GM18951 (cell line): Measurements from ENCODE around the gene PLOD3.
"Not testable (repeated sequence)": the region's sequence is repeated elsewhere in the genome, so short reads cannot be mapped to it uniquely, and the experiment has no call there.

ENCODE experiments used
- POLR2A ChIP-seq: IDR thresholded peaks from 4 replicates; pipeline ENCODE4 v1.6.1; 2011; ENCODE audit warnings: mild to moderate bottlenecking; ENCODE audit not compliant: insufficient read length, insufficient read depth; ENCODE audit errors: extremely low read depth
- in situ Hi-C: fragments of 300-500 bp; cut with MboI; formaldehyde crosslinking; loops from one replicate; pipeline ENCODE4 v1.12.0; 2022; ENCODE audit warnings: low sequenced_read_pairs, mixed read lengths, inconsistent platforms; ENCODE audit not compliant: unreplicated experiment

PLOD3 gene

DNA sequence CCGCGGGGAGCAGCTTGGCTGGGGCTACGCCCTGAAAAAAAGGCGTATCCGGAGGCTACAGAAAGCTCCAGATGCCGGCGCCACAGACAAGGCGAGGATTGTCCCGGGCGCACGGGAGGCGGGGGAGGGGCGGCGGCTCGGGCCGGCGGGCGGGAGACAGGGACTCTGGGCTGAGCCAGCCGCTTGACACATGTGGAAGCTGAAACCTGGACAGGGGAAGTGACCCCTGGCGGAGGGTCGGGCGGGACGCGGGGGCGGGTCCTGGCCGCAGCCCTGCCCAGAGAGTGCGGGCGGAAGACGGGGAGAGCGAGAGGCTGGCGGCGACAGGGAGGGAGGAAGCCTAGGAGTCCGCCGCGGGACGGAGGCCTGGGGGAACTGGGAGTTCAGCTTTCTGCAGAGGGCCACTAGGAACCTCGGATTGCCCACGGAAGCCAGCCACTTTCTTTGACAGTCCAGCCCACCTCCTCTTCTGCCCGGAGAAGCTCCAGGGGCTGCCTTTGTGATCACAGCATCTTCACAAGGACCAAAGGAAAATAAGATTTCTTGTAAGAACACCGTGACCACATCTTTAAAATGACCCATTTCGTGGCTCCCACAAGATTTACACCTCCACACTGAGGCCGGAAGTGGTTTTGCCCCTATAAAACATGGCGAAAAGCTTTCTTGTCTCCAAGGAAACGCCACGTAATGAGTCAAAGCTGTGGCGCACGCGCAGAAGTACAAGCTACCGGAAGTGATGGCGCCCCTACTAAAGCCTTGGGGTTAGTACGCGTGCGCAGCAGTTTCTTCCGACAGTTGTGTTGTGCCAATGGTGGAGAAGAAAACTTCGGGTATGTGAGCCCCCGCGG, at the start of gene PLOD3, which contains the start of gene ZNHIT1:
PLOD3 (minus strand) TSS at position 194 of the 848 bp plus-strand sequence. CDS start 307 bp downstream, outside the sequence.
ZNHIT1 (plus strand) TSS at position 778 of the 848 bp plus-strand sequence; CDS start at position 809, 31 bp downstream.
- in situ Hi-C loops = no loop called here
- TF ChIP-seq POLR2A = peak; percentile 55

GRCh38 chr7:101265622-101266516, 48.5 kb upstream of the PLOD3 start:
- no peak for TF ChIP-seq POLR2A
- in situ Hi-C loops = no loop called here

- in situ Hi-C loops = not testable (repeated sequence)
Measured at GRCh38 chr7:101264102-101264706, 46.8 kb upstream of the PLOD3 start.

DNA sequence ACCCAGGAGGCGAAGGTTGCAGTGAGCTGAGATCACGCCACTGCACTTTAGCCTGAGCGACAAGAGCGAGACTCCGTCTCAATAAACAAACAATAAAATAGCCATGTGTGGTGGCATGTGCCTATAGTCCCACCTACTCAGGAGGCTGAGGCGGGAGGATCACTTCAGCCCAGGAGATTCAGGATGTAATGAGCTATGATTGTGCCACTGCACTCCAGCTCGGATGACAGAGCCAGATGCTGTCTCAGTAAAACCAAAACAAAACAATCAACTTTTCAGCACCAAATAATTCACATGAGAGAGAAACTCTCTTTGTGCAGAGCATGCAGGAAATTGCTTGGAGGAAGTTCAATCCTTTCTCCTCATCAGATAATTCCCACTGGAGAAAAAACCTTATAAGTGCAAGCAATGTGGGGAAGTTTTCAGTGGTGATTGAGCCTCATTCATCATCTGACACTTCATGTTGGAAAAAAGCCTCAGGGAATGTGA, 40.9 kb upstream of the PLOD3 start:
- in situ Hi-C loops = no loop called here
- no peak for TF ChIP-seq POLR2A

DNA sequence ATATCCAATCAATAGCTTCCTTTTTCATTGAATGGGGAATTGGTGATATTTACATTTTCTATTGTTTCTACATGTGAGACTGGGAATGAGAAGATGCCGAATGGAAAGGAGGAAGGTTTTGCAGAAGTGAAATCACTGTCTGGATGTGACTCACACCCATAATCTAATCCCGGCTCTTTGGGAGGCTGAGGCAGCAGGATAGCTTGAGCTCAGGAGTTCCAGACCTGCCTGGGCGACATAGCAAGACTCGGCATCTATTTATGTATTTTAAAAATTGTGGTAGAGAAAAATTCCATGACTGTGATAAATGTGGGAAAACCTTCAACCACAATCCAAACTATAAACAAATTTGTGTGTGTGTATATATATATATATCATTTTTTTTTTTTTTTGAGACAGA, 38.4 kb upstream of the PLOD3 start:
- TF ChIP-seq POLR2A = no peak
- in situ Hi-C loops = no loop called here

- in situ Hi-C loops = not testable (repeated sequence)
Measured at GRCh38 chr7:101253199-101253598, 35.8 kb upstream of the PLOD3 start.

DNA sequence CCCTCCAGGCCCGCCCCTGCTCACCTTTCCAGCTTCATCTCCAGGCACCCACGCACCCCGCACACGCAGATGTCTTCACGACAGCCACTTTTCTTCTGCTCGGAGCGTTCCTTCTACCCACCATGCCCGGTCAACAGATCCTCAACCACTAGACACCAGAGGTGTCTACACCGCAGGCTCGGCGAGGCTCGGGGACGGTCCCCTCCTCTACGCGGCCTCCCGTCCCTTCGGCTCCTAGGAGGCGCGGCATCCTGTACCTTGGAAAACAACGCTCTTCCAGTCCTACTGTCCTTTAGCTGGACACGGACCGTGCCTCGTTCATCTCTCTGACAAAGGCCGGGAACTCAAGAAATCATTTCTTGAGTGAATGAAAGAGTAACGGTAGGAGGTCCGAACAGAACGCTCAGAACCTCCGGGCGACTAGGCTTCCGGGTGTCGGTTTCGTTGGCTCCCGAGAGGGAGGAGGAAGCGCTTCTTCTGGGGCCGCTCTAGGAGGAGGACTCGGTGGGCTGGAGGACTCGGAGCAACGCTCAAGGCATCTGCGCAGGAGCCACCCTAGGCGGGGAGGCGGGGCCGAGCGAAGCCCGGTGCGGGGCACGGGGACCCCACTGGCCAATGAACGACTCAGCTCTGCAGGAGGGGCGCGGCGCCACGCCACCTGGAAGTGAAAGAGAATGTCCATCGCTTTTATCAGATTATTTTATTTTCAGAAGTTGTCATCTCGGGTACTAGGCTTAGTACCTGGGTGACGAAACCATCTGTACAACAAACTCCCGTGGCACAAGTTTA, 34.7 kb upstream of the PLOD3 start:
- in situ Hi-C loops = no loop called here
- TF ChIP-seq POLR2A = peak; percentile 74

- no peak for TF ChIP-seq POLR2A
- in situ Hi-C loops = no loop called here
Measured at GRCh38 chr7:101250324-101250723, 32.9 kb upstream of the PLOD3 start.

DNA sequence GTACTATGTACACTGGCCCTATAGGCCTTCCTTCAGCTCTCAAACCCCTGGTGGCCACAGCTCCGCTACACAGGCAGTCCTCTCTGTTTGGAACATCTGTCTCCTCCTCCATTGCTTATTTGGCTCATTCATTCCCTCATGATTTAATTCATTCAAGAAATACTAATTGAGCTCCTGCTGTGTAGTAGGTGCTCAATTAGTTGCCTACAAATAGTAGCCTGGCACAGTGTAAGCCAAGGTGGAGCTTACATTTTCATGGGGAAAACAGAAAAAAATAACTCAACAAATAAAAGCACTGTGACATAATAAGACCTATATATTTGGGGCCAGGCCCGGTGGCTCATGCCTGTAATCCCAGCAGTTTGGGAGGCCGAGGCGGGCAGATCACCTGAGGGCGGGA, 30.9 kb upstream of the PLOD3 start:
- in situ Hi-C loops = no loop called here
- no peak for TF ChIP-seq POLR2A

DNA sequence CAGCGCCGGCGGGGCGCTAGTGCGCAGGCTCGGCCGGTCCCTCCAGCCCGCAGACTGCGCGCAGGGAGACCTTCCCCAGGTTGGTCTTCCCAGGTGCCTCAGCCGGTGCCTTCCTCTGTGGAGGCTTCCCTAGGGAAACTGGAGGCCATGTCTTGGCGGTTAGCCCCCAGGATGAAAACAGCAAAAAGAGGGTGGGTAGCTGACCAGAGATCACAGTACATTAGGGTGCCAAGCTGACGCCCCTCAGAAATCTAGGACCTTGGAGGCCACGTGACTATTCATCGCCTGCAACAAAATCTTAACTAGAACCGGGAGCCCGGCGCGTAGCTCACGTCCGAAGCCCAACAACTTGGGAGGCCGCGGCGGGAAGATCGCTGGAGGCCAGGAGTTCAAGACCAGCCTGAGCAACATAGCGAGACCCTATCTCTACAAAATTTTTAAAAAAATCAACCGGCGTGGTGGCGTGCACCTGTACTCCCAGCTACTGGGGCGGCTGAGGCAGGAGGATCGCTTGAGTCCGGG, 27.8 kb upstream of the PLOD3 start:
- in situ Hi-C loops = no loop called here
- TF ChIP-seq POLR2A = peak; percentile 10

GRCh38 chr7:101244375-101245146, 27.2 kb upstream of the PLOD3 start, which contains the start of gene FIS1:
FIS1 (minus strand) TSS chr7:101245081; CDS start chr7:101245004, 77 bp downstream.
- TF ChIP-seq POLR2A = peak; percentile 85
- in situ Hi-C loops = no loop called here
